GM23338 (cell line): Measurements from ENCODE around the gene TECR. TPM values are rescaled to one million over a fixed set of nuclear protein-coding genes. Genes with fewer than 3 reads are reported as not detected.

Source experiments
- ATAC-seq: fragments of 200-7000 bp; cut with Tn5 transposase; 3 replicates; pipeline ENCODE4 v1.9.1; 2020
- DNase-seq: peaks from one replicate; pipeline ENCODE4 v3.0.0-alpha.2; 2015; ENCODE audit warnings: low spot score
- H2AFZ ChIP-seq: fragments of 200-600 bp; sonication (generic); 2 replicates; pipeline ENCODE4 v1.8.0; 2016; ENCODE audit warnings: antibody characterized with exemption, mild to moderate bottlenecking, moderate library complexity
- H3F3A ChIP-seq: fragments of 200-600 bp; sonication (generic); replicated peaks from 2 replicates; pipeline ENCODE4 v1.8.0; 2017; ENCODE audit warnings: antibody characterized with exemption, mixed run types, low read depth
- H3K27ac ChIP-seq: fragments of 200-600 bp; sonication (generic); 2 replicates; pipeline ENCODE4 v1.6.1; 2016; ENCODE audit warnings: low read depth
- H3K27me3 ChIP-seq: fragments of 200-600 bp; sonication (generic); 2 replicates; pipeline ENCODE4 v1.8.0; 2016; ENCODE audit warnings: mild to moderate bottlenecking, mixed run types, moderate library complexity; ENCODE audit not compliant: insufficient read depth
- H3K36me3 ChIP-seq: fragments of 200-600 bp; sonication (generic); 2 replicates; pipeline ENCODE4 v1.8.0; 2016; ENCODE audit warnings: mild to moderate bottlenecking; ENCODE audit not compliant: insufficient read depth
- H3K4me1 ChIP-seq: fragments of 200-600 bp; sonication (generic); 2 replicates; pipeline ENCODE4 v1.8.0; 2016; ENCODE audit warnings: mild to moderate bottlenecking, moderate library complexity; ENCODE audit not compliant: insufficient read depth
- H3K4me2 ChIP-seq: fragments of 200-600 bp; sonication (generic); 2 replicates; pipeline ENCODE4 v1.7.1; 2017; ENCODE audit warnings: mixed run types
- H3K4me3 ChIP-seq: fragments of 200-600 bp; sonication (generic); 2 replicates; pipeline ENCODE4 v1.6.1; 2016; ENCODE audit warnings: mixed run types
- H3K79me2 ChIP-seq: fragments of 200-600 bp; sonication (generic); replicated peaks from 2 replicates; pipeline ENCODE4 v1.8.0; 2017; ENCODE audit warnings: mild to moderate bottlenecking; ENCODE audit not compliant: insufficient read depth
- H3K9me2 ChIP-seq: fragments of 200-600 bp; sonication (generic); 2 replicates; pipeline ENCODE4 v1.8.0; 2017; ENCODE audit not compliant: insufficient read depth
- H4K20me1 ChIP-seq: fragments of 200-600 bp; sonication (generic); replicated peaks from 2 replicates; pipeline ENCODE4 v1.8.0; 2017; ENCODE audit warnings: mild to moderate bottlenecking; ENCODE audit not compliant: insufficient read depth
- H3K27ac Mint-ChIP-seq: 2 replicates; pipeline ENCODE4 v1.8.0; 2020; ENCODE audit warnings: inconsistent platforms, mild to moderate bottlenecking, moderate library complexity, mixed read lengths
- H3K27me3 Mint-ChIP-seq: 3 replicates; pipeline ENCODE4 v1.8.0; 2022; ENCODE audit warnings: low read depth, mild to moderate bottlenecking, moderate library complexity, mixed read lengths, inconsistent platforms; ENCODE audit not compliant: insufficient read depth, poor library complexity
- H3K36me3 Mint-ChIP-seq: 3 replicates; pipeline ENCODE4 v1.8.0; 2021; ENCODE audit warnings: low read depth, mild to moderate bottlenecking, inconsistent platforms, moderate library complexity, mixed read lengths
- H3K4me1 Mint-ChIP-seq: 3 replicates; pipeline ENCODE4 v1.8.0; 2020; ENCODE audit warnings: mild to moderate bottlenecking, inconsistent platforms, mixed read lengths
- H3K4me3 Mint-ChIP-seq: 3 replicates; pipeline ENCODE4 v1.8.0; 2021; ENCODE audit warnings: moderate library complexity, mild to moderate bottlenecking, inconsistent platforms, mixed read lengths
- H3K9me3 Mint-ChIP-seq: 3 replicates; pipeline ENCODE4 v1.8.0; 2020; ENCODE audit warnings: moderate library complexity, mild to moderate bottlenecking, inconsistent platforms, mixed read lengths
- CREB1 ChIP-seq: fragments of 250-450 bp; sonication (Bioruptor Pico); IDR thresholded peaks from 2 replicates; pipeline ENCODE4 v1.5.0; 2020; ENCODE audit warnings: low read depth, mild to moderate bottlenecking, moderate library complexity
- EZH2 ChIP-seq: fragments of 200-600 bp; sonication (generic); IDR thresholded peaks from one replicate; pipeline ENCODE4 v1.8.0; 2017; ENCODE audit warnings: antibody characterized with exemption, mild to moderate bottlenecking, low read depth; ENCODE audit not compliant: unreplicated experiment
- EZH2phosphoT487 ChIP-seq: fragments of 200-600 bp; sonication (generic); IDR thresholded peaks from one replicate; pipeline ENCODE4 v1.8.1; 2018; ENCODE audit warnings: antibody characterized with exemption; ENCODE audit not compliant: unreplicated experiment
- JUNB ChIP-seq: IDR thresholded peaks from one replicate; pipeline ENCODE4 v1.6.1; 2016; ENCODE audit warnings: antibody characterized with exemption; ENCODE audit not compliant: unreplicated experiment
- NANOG ChIP-seq: IDR thresholded peaks from 2 replicates; pipeline ENCODE4 v1.6.1; 2016; ENCODE audit warnings: antibody characterized with exemption, borderline replicate concordance
- POLR2AphosphoS5 ChIP-seq: IDR thresholded peaks from 2 replicates; pipeline ENCODE4 v1.6.1; 2016; ENCODE audit warnings: antibody characterized with exemption, low read depth
- STAT1 ChIP-seq: IDR thresholded peaks from one replicate; pipeline ENCODE4 v1.6.1; 2016; ENCODE audit warnings: antibody characterized with exemption; ENCODE audit not compliant: unreplicated experiment
- ZNF114 ChIP-seq: fragments of 250-450 bp; sonication (Bioruptor Pico); IDR thresholded peaks from 2 replicates; pipeline ENCODE4 v1.5.0; 2020; ENCODE audit warnings: mild to moderate bottlenecking, moderate library complexity
- ZNF331 ChIP-seq: fragments of 250-450 bp; sonication (Bioruptor Pico); IDR thresholded peaks from 2 replicates; pipeline ENCODE4 v1.5.0; 2020; ENCODE audit warnings: low read depth, mild to moderate bottlenecking, moderate library complexity
- polyA plus RNA-seq: library from polyadenylated mRNA; unstranded; fragments of >200 nt; fragmentation: Nextera tagmentation; extraction: Ambion mirVana; gene quantifications from 2 replicates; pipeline ENCODE4 v1.2.1, GENCODE V29; 2016
- total RNA-seq: library from RNA; depleted of rRNA; stranded (reverse); fragments of >200 nt; shearing (Covaris generic); gene quantifications from 2 replicates; pipeline ENCODE4 v1.2.3, GENCODE V29; 2014
- TF ChIP-seq, protein P1 (sequence below): IDR thresholded peaks from one replicate; pipeline ENCODE4 v1.6.1; 2018; ENCODE audit warnings: antibody characterized with exemption; ENCODE audit not compliant: unreplicated experiment
- TF ChIP-seq, protein P2 (sequence below): IDR thresholded peaks from 2 replicates; pipeline ENCODE4 v1.6.1; 2016; ENCODE audit warnings: antibody characterized with exemption
- TF ChIP-seq, protein P3 (sequence below), 2 experiments: fragments of 200-600 bp in 1 of 2; sonication (generic) in 1 of 2; conservative IDR thresholded peaks; 2 replicates each; pipeline versions ENCODE4 v1.5.1 to v1.6.1; 2016 to 2017; ENCODE audit warnings: antibody characterized with exemption in 2 of 2, low read depth in 2 of 2, mild to moderate bottlenecking in 2 of 2, moderate library complexity in 1 of 2
- TF ChIP-seq, protein P4 (sequence below): fragments of 250-450 bp; sonication (Bioruptor Pico); IDR thresholded peaks from 2 replicates; pipeline ENCODE4 v1.5.0; 2020; ENCODE audit warnings: mild to moderate bottlenecking, moderate library complexity

The TECR gene
- total and polyA plus RNA-seq, 2 experiments from 2014 or later, result 107 to 268 TPM

DNA sequence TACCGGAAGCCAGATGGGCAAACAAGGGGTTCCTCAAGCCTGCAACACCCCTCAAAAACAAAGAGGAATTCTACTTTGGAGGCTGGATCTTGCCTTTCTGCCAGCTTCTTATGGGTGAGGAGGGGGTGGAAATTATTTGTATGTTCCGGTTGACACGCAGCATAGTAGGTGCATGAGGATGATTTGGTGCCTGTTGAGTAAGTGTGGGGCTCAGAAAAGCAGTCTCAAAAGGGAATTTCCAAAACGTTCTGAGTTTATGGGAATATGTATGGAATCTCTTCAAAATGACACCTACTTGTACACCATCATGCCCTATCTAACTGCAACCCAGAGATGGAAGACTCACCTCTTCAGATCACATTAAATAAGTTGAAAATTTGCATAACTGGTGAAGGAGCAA, 3.0 kb upstream of the TECR start:
- Histone ChIP-seq H2AFZ (peak overlapping the region; percentile 80; the same call in 1 of the 2 replicates), H4K20me1 (peaks cover under 1% of the 10 kb centered on the region; the same call in 1 of the 2 replicates), H3K36me3 (no peaks in the 10 kb centered on the region), H3F3A (0 out of 2 replicates have a peak, but pooled peaks cover 4% of the 10 kb centered on the region), H3K9me2 (no peaks in the 10 kb centered on the region), H3K79me2 (peaks cover 17% of the 10 kb centered on the region), H3K4me2 (no peak overlapping the region), H3K4me3 (no peak overlapping the region), H3K27me3 (no peaks in the 10 kb centered on the region), H3K27ac (no peak overlapping the region), H3K4me1 (peaks cover 8% of the 10 kb centered on the region)
- Mint-ChIP-seq H3K27me3 (peaks cover 24% of the 10 kb centered on the region), H3K36me3 (no peaks in the 10 kb centered on the region), H3K9me3 (no peaks in the 10 kb centered on the region), H3K27ac (no peak overlapping the region), H3K4me1 (peaks cover 12% of the 10 kb centered on the region), H3K4me3 (no peak overlapping the region; the same call in 2 of the 3 replicates)
- TF ChIP-seq STAT1, result no peak
- no peak for TF ChIP-seq NANOG
- TF ChIP-seq POLR2AphosphoS5, result no peak
- no peak for TF ChIP-seq EZH2phosphoT487
- no peak for TF ChIP-seq CREB1 (CRISPR knock-in tag)
- TF ChIP-seq ZNF331 (CRISPR knock-in tag), result no peak
- TF ChIP-seq, protein P1, sequence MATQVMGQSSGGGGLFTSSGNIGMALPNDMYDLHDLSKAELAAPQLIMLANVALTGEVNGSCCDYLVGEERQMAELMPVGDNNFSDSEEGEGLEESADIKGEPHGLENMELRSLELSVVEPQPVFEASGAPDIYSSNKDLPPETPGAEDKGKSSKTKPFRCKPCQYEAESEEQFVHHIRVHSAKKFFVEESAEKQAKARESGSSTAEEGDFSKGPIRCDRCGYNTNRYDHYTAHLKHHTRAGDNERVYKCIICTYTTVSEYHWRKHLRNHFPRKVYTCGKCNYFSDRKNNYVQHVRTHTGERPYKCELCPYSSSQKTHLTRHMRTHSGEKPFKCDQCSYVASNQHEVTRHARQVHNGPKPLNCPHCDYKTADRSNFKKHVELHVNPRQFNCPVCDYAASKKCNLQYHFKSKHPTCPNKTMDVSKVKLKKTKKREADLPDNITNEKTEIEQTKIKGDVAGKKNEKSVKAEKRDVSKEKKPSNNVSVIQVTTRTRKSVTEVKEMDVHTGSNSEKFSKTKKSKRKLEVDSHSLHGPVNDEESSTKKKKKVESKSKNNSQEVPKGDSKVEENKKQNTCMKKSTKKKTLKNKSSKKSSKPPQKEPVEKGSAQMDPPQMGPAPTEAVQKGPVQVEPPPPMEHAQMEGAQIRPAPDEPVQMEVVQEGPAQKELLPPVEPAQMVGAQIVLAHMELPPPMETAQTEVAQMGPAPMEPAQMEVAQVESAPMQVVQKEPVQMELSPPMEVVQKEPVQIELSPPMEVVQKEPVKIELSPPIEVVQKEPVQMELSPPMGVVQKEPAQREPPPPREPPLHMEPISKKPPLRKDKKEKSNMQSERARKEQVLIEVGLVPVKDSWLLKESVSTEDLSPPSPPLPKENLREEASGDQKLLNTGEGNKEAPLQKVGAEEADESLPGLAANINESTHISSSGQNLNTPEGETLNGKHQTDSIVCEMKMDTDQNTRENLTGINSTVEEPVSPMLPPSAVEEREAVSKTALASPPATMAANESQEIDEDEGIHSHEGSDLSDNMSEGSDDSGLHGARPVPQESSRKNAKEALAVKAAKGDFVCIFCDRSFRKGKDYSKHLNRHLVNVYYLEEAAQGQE, result no peak
- TF ChIP-seq, protein P2, sequence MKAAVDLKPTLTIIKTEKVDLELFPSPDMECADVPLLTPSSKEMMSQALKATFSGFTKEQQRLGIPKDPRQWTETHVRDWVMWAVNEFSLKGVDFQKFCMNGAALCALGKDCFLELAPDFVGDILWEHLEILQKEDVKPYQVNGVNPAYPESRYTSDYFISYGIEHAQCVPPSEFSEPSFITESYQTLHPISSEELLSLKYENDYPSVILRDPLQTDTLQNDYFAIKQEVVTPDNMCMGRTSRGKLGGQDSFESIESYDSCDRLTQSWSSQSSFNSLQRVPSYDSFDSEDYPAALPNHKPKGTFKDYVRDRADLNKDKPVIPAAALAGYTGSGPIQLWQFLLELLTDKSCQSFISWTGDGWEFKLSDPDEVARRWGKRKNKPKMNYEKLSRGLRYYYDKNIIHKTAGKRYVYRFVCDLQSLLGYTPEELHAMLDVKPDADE, result no peak
- TF ChIP-seq, protein P3, sequence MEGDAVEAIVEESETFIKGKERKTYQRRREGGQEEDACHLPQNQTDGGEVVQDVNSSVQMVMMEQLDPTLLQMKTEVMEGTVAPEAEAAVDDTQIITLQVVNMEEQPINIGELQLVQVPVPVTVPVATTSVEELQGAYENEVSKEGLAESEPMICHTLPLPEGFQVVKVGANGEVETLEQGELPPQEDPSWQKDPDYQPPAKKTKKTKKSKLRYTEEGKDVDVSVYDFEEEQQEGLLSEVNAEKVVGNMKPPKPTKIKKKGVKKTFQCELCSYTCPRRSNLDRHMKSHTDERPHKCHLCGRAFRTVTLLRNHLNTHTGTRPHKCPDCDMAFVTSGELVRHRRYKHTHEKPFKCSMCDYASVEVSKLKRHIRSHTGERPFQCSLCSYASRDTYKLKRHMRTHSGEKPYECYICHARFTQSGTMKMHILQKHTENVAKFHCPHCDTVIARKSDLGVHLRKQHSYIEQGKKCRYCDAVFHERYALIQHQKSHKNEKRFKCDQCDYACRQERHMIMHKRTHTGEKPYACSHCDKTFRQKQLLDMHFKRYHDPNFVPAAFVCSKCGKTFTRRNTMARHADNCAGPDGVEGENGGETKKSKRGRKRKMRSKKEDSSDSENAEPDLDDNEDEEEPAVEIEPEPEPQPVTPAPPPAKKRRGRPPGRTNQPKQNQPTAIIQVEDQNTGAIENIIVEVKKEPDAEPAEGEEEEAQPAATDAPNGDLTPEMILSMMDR (conservative IDR thresholded peaks at IDR 0.05; ENCODE audit: low read depth in 2 of 2), result no peak
- TF ChIP-seq JUNB, result no peak
- no peak for TF ChIP-seq EZH2
- no peak for TF ChIP-seq ZNF114 (CRISPR knock-in tag)
- TF ChIP-seq, protein P4, sequence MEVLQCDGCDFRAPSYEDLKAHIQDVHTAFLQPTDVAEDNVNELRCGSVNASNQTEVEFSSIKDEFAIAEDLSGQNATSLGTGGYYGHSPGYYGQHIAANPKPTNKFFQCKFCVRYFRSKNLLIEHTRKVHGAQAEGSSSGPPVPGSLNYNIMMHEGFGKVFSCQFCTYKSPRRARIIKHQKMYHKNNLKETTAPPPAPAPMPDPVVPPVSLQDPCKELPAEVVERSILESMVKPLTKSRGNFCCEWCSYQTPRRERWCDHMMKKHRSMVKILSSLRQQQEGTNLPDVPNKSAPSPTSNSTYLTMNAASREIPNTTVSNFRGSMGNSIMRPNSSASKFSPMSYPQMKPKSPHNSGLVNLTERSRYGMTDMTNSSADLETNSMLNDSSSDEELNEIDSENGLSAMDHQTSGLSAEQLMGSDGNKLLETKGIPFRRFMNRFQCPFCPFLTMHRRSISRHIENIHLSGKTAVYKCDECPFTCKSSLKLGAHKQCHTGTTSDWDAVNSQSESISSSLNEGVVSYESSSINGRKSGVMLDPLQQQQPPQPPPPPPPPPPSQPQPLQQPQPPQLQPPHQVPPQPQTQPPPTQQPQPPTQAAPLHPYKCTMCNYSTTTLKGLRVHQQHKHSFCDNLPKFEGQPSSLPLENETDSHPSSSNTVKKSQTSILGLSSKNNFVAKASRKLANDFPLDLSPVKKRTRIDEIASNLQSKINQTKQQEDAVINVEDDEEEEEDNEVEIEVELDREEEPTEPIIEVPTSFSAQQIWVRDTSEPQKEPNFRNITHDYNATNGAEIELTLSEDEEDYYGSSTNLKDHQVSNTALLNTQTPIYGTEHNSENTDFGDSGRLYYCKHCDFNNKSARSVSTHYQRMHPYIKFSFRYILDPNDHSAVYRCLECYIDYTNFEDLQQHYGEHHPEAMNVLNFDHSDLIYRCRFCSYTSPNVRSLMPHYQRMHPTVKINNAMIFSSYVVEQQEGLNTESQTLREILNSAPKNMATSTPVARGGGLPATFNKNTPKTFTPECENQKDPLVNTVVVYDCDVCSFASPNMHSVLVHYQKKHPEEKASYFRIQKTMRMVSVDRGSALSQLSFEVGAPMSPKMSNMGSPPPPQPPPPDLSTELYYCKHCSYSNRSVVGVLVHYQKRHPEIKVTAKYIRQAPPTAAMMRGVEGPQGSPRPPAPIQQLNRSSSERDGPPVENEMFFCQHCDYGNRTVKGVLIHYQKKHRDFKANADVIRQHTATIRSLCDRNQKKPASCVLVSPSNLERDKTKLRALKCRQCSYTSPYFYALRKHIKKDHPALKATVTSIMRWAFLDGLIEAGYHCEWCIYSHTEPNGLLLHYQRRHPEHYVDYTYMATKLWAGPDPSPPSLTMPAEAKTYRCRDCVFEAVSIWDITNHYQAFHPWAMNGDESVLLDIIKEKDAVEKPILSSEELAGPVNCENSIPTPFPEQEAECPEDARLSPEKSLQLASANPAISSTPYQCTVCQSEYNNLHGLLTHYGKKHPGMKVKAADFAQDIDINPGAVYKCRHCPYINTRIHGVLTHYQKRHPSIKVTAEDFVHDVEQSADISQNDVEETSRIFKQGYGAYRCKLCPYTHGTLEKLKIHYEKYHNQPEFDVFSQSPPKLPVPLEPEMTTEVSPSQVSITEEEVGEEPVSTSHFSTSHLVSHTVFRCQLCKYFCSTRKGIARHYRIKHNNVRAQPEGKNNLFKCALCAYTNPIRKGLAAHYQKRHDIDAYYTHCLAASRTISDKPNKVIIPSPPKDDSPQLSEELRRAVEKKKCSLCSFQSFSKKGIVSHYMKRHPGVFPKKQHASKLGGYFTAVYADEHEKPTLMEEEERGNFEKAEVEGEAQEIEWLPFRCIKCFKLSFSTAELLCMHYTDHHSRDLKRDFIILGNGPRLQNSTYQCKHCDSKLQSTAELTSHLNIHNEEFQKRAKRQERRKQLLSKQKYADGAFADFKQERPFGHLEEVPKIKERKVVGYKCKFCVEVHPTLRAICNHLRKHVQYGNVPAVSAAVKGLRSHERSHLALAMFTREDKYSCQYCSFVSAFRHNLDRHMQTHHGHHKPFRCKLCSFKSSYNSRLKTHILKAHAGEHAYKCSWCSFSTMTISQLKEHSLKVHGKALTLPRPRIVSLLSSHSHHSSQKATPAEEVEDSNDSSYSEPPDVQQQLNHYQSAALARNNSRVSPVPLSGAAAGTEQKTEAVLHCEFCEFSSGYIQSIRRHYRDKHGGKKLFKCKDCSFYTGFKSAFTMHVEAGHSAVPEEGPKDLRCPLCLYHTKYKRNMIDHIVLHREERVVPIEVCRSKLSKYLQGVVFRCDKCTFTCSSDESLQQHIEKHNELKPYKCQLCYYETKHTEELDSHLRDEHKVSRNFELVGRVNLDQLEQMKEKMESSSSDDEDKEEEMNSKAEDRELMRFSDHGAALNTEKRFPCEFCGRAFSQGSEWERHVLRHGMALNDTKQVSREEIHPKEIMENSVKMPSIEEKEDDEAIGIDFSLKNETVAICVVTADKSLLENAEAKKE, result no peak
- DNase-seq, result no peak
- no peak for ATAC-seq
